Activated CD4-positive, alpha-beta T cell treated with anti-CD3 and anti-CD28 coated beads for 36 hours (primary cell): ENCODE measurements around the gene PRB4. TPM values are rescaled to one million over a fixed set of nuclear protein-coding genes. Genes with fewer than 3 reads are reported as not detected.
"Not testable (repeated sequence)": the region's sequence is repeated elsewhere in the genome, so short reads cannot be mapped to it uniquely, and the experiment has no call there.

Experiments
- ATAC-seq: fragments of 200-7000 bp; cut with Tn5 transposase; one replicate; pipeline ENCODE4 v1.10.0; 2021; ENCODE audit warnings: mild to moderate bottlenecking, moderate library complexity
- CTCF ChIA-PET: fragments of 350-600 bp; sonication (Branson Sonifier 250); formaldehyde crosslinking; loops from one replicate; lab custom pipeline; 2021; ENCODE audit warnings: antibody characterized with exemption; lab: Charles Lee
- POLR2A ChIA-PET: fragments of 350-600 bp; sonication (Branson Sonifier 250); formaldehyde crosslinking; loops from one replicate; lab custom pipeline; 2021; ENCODE audit warnings: antibody characterized with exemption, inconsistent platforms; lab: Charles Lee
- DNase-seq: peaks from one replicate; pipeline ENCODE4 v3.0.0-alpha.2; 2020
- H3K27ac Mint-ChIP-seq: one replicate; pipeline ENCODE4 v1.8.0; 2021; ENCODE audit warnings: mixed read lengths
- H3K27me3 Mint-ChIP-seq: one replicate; pipeline ENCODE4 v1.8.0; 2021; ENCODE audit warnings: mixed read lengths
- H3K36me3 Mint-ChIP-seq: one replicate; pipeline ENCODE4 v1.8.0; 2021; ENCODE audit warnings: low read depth, mixed read lengths
- H3K4me1 Mint-ChIP-seq: one replicate; pipeline ENCODE4 v1.8.0; 2021; ENCODE audit warnings: mixed read lengths
- H3K4me3 Mint-ChIP-seq: one replicate; pipeline ENCODE4 v1.8.0; 2021; ENCODE audit warnings: mild to moderate bottlenecking, moderate library complexity, mixed read lengths
- H3K9me3 Mint-ChIP-seq: one replicate; pipeline ENCODE4 v1.8.0; 2021; ENCODE audit warnings: low read depth, mixed read lengths
- intact Hi-C, 2 experiments: fragments of 100-400 bp; cut with DNase I in 1 of 2; cut with micrococcal nuclease in 1 of 2; formaldehyde crosslinking; loops; one replicate each; pipeline versions ENCODE4 v1.14.2 to v1.15.1; 2022 to 2024; cut with DNase I, micrococcal nuclease
- total RNA-seq, 2 experiments: library from RNA; stranded (reverse); gene quantifications; one replicate each; pipeline ENCODE4 v1.2.3, GENCODE V29; 2021

The PRB4 gene
- total RNA-seq: not detected

- ChIA-PET POLR2A (no interaction called here), CTCF (interaction anchor here (0.6 kb wide), 1 partner anchor 595 kb away, joined by 3 read pairs; no protein-coding TSS in a partner anchor)
- Mint-ChIP-seq H3K27me3 (no peaks in the 10 kb centered on the region), H3K4me3 (no peak within 1 kb of the TSS), H3K9me3 (peaks cover 16% of the 10 kb centered on the region), H3K27ac (no peak within 1 kb of the TSS), H3K36me3 (peaks cover 7% of the 10 kb centered on the region), H3K4me1 (no peaks in the 10 kb centered on the region)
- DNase-seq: no peak
- intact Hi-C loops: no loop called here
- ATAC-seq: no peak
These were observed at the start of gene PRB4 for GRCh38 chr12:11310336-11310735. Gene PRB4, minus strand, starts transcription at chr12:11310436. Its CDS starts 38 bp downstream, at chr12:11310398.

GRCh38 chr12:11351736-11352135, 41.5 kb upstream of the PRB4 start:
- CTCF ChIA-PET, H3K4me1 Mint-ChIP-seq, intact Hi-C loops, H3K27me3 Mint-ChIP-seq, H3K9me3 Mint-ChIP-seq, H3K4me3 Mint-ChIP-seq, ATAC-seq, DNase-seq, H3K27ac Mint-ChIP-seq, H3K36me3 Mint-ChIP-seq, POLR2A ChIA-PET: not testable (repeated sequence)

GRCh38 chr12:11348439-11348838, 38.2 kb upstream of the PRB4 start:
- Mint-ChIP-seq H3K4me3 (no peak overlapping the region), H3K4me1 (no peaks in the 10 kb centered on the region), H3K36me3 (no peaks in the 10 kb centered on the region), H3K27ac (no peak overlapping the region), H3K27me3 (no peaks in the 10 kb centered on the region), H3K9me3 (no peaks in the 10 kb centered on the region)
- DNase-seq: no peak
- CTCF ChIA-PET: interaction anchor here (0.9 kb wide), 1 partner anchor 135 kb away, joined by 3 read pairs; no protein-coding TSS in a partner anchor
- intact Hi-C loops: loop anchor here (2.0 to 5.0 kb wide), 2 partner anchors 48 to 59 kb away; no protein-coding TSS in a partner anchor
- no peak for ATAC-seq
- POLR2A ChIA-PET: no interaction called here

GRCh38 chr12:11347810-11348209, 37.6 kb upstream of the PRB4 start:
- ATAC-seq (no peak), DNase-seq (no peak)
- ChIA-PET CTCF (no interaction called here), POLR2A (no interaction called here)
- no peaks in the 10 kb centered on the region for H3K4me1 Mint-ChIP-seq
- intact Hi-C loops: loop anchor here (2.0 to 5.0 kb wide), 2 partner anchors 49 to 59 kb away; no protein-coding TSS in a partner anchor
- no peaks in the 10 kb centered on the region for H3K27me3 Mint-ChIP-seq
- H3K27ac Mint-ChIP-seq: no peak overlapping the region
- H3K36me3 Mint-ChIP-seq: no peaks in the 10 kb centered on the region
- no peak overlapping the region for H3K4me3 Mint-ChIP-seq
- no peaks in the 10 kb centered on the region for H3K9me3 Mint-ChIP-seq

GRCh38 chr12:11344500-11344899, 34.3 kb upstream of the PRB4 start:
- no peak for DNase-seq
- CTCF ChIA-PET: no interaction called here
- H3K4me3 Mint-ChIP-seq: no peak overlapping the region
- no peak for ATAC-seq
- no peaks in the 10 kb centered on the region for H3K4me1 Mint-ChIP-seq
- H3K36me3 Mint-ChIP-seq: no peaks in the 10 kb centered on the region
- intact Hi-C loops: no loop called here
- POLR2A ChIA-PET: no interaction called here
- no peak overlapping the region for H3K27ac Mint-ChIP-seq
- H3K27me3 Mint-ChIP-seq: no peaks in the 10 kb centered on the region
- H3K9me3 Mint-ChIP-seq: no peaks in the 10 kb centered on the region

- Mint-ChIP-seq H3K4me3 (no peak overlapping the region), H3K9me3 (no peaks in the 10 kb centered on the region), H3K4me1 (no peaks in the 10 kb centered on the region), H3K27ac (no peak overlapping the region), H3K36me3 (no peaks in the 10 kb centered on the region), H3K27me3 (no peaks in the 10 kb centered on the region)
- DNase-seq: no peak
- intact Hi-C loops: no loop called here
- POLR2A ChIA-PET: no interaction called here
- ATAC-seq: no peak
- CTCF ChIA-PET: no interaction called here
These were observed 14.2 kb upstream of the PRB4 start for GRCh38 chr12:11324426-11324825.

GRCh38 chr12:11321980-11322379, 11.7 kb upstream of the PRB4 start:
- H3K27me3 Mint-ChIP-seq: no peaks in the 10 kb centered on the region
- POLR2A ChIA-PET: no interaction called here
- peaks cover 6% of the 10 kb centered on the region for H3K9me3 Mint-ChIP-seq
- no peak overlapping the region for H3K4me3 Mint-ChIP-seq
- ATAC-seq (no peak), DNase-seq (no peak)
- H3K36me3 Mint-ChIP-seq: no peaks in the 10 kb centered on the region
- CTCF ChIA-PET: no interaction called here
- no peaks in the 10 kb centered on the region for H3K4me1 Mint-ChIP-seq
- no peak overlapping the region for H3K27ac Mint-ChIP-seq
- intact Hi-C loops: no loop called here

- Mint-ChIP-seq H3K9me3 (peaks cover 14% of the 10 kb centered on the region), H3K27ac (no peak overlapping the region), H3K27me3 (no peaks in the 10 kb centered on the region), H3K4me1 (no peaks in the 10 kb centered on the region), H3K36me3 (peaks cover 2% of the 10 kb centered on the region), H3K4me3 (no peak overlapping the region)
- ChIA-PET POLR2A (no interaction called here), CTCF (no interaction called here)
- no peak for DNase-seq
- intact Hi-C loops: no loop called here
- ATAC-seq: no peak
These were observed 3.1 kb downstream of the PRB4 start for GRCh38 chr12:11307143-11307542.

GRCh38 chr12:11273449-11273848, 36.8 kb downstream of the PRB4 start:
- Mint-ChIP-seq H3K36me3 (no peaks in the 10 kb centered on the region), H3K27ac (no peak overlapping the region), H3K9me3 (no peaks in the 10 kb centered on the region), H3K27me3 (no peaks in the 10 kb centered on the region), H3K4me1 (no peaks in the 10 kb centered on the region), H3K4me3 (no peak overlapping the region)
- DNase-seq (no peak), ATAC-seq (no peak)
- intact Hi-C loops: no loop called here
- ChIA-PET CTCF (no interaction called here), POLR2A (no interaction called here)

GRCh38 chr12:11269607-11270006, 40.6 kb downstream of the PRB4 start, which contains the start of gene PRB3:
Gene PRB3, minus strand, starts transcription at chr12:11269707. Its CDS starts 38 bp downstream, at chr12:11269669.
- CTCF ChIA-PET: interaction anchor here (0.6 kb wide), 2 partner anchors 499 to 949 kb away, joined by 3 read pairs; no protein-coding TSS in a partner anchor

GRCh38 chr12:11264501-11264900, 45.7 kb downstream of the PRB4 start:
- Mint-ChIP-seq H3K27me3 (no peaks in the 10 kb centered on the region), H3K4me1 (no peaks in the 10 kb centered on the region), H3K4me3 (no peak overlapping the region), H3K36me3 (no peaks in the 10 kb centered on the region), H3K27ac (no peak overlapping the region), H3K9me3 (peaks cover 13% of the 10 kb centered on the region)
- ATAC-seq (no peak), DNase-seq (no peak)
- ChIA-PET CTCF (no interaction called here), POLR2A (no interaction called here)
- intact Hi-C loops: no loop called here

More at GRCh38 chr12:11269607-11270006, 40.6 kb downstream of the PRB4 start, which contains the start of gene PRB3:
- no peak within 1 kb of the TSS for H3K4me3 Mint-ChIP-seq
- POLR2A ChIA-PET: no interaction called here
- H3K36me3 Mint-ChIP-seq: no peaks in the 10 kb centered on the region
- H3K4me1 Mint-ChIP-seq: no peaks in the 10 kb centered on the region
- ATAC-seq (no peak), DNase-seq (no peak)
- no peak within 1 kb of the TSS for H3K27ac Mint-ChIP-seq
- H3K9me3 Mint-ChIP-seq: no peaks in the 10 kb centered on the region
- intact Hi-C loops: no loop called here
- no peaks in the 10 kb centered on the region for H3K27me3 Mint-ChIP-seq
